ENCODE data around the gene PCBP4.

PCBP4 gene

GRCh38 chr3:51970606-51971300, 3.5 kb upstream of the PCBP4 start:
- DNase-seq = no peak

- no peak for DNase-seq
Measured at GRCh38 chr3:51969841-51970240, 2.6 kb upstream of the PCBP4 start.

DNA sequence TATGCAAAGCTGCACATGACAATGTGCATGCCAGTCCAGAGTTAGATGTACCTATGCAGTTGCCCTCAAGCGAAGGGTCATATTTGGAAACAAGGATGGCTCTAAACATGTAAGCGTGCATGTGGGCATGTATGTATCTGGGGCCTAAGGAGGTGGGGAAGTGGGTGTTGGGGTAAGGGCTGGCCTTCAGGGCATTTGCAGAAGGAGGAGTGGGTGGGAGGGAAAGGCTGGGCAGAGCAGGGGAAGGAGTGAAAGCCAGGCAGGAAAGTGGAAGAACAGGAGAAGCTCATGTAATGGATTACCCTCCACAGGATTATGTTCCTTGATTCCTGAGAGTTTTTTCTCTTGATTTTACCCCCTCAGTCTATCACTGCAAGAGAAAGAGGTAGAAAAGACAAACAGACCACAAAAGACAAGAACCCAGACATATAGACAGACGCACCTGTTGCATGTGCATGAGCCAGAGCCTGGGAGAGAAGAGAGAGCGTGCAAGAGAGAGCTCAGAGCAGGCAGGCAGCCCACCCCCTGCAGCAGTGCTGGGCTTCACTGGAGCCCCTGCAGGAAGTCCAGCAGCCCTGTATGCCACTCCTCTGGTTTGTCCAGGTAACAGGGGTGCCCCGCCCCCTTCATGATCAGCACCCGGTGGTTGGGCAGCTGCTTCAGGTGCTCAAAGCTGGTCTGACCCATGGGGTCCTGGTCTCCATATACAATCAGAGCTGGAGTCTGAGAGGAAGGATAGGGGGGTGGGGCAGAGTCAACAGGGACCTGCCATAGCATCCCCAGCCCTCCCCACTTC, 1.8 kb upstream of the PCBP4 start:
- no peak for DNase-seq

GRCh38 chr3:51968170-51968775, 1.0 kb upstream of the PCBP4 start:
- peak; percentile 12 for DNase-seq

DNA sequence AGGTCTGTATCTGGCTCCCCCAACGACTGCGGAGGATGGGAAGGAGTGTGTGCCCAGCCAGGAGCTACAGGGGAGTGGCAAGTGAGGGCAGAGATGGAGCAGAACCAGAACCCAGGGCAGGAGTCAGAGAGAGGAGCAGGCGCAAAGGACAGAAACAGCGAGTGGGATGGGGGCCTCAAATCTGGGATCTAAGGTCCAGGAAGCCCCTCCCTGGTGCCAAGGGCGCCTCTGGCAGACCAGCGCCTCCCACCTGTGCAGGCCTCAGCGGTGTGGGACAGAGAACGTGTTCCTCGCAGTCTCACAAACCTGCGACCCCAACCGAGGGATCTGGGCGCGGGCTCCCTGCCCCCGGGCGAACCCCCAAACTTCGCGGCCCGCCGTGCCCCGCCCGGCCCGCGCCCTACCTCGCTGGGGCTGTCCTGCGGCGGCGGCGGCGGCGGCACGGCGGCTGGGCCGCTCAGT, 301 bp downstream of the PCBP4 start:
- no peak for DNase-seq

DNA sequence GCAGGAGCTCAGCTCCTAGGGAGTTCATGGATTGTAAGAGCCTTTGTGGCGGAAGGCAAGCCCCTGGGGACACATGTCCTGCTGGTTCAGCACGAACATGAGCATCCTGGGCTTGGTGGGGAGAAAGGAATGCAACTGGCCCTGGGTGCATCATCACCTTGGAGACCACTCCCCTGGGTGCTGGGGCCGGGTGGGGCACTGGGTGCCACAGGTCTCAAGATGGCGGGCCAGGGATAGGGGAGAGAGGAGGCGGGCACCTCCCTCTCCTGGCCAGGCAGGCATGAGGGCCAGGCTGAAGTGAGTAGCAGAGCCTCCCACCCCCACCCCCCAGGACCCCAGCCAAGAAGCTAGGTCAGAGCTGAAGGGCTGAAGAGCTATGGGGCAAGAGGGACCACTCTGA, 768 bp downstream of the PCBP4 start:
- DNase-seq = peak; percentile 42

DNA sequence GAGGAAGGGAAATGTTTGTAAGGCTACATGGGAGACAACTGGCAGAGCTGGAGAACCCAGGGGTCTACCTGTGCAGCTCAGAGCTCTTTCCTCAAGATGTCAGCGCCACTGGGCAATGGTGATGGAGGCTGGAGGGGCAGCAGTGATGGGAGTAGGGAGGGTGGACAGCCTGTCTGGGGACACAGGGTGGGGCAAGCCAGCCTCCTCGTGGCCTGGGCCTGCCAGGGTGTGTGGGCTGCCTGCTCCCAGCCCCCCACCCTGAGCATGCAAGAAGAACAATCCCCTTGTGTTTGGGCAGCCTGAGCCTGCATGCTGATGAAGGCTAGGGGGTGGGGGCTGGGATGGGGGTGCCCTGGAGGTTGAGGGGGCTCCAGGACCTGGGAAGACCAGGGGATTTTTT, 1.2 kb downstream of the PCBP4 start:
- DNase-seq = no peak

DNA sequence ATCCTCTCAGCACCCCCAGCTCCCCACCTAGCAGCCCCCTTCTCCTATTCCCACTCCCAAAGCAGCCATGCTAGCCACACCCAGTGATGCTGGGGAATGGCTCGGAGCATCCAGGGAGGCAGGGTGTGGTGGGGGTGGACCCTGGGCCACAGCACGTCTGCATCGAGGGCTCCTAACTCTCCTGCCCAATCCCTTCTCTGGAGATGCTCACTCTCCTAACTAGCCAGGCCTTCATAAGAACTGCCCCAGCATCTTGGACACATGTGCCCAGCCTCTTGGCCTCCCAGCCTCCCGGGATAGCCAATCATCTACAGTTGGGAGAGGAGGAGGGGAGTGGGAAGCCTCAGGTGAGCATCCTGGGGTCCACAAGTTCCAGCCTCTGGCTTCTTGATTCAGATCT, 2.7 kb downstream of the PCBP4 start:
- DNase-seq = no peak

DNA sequence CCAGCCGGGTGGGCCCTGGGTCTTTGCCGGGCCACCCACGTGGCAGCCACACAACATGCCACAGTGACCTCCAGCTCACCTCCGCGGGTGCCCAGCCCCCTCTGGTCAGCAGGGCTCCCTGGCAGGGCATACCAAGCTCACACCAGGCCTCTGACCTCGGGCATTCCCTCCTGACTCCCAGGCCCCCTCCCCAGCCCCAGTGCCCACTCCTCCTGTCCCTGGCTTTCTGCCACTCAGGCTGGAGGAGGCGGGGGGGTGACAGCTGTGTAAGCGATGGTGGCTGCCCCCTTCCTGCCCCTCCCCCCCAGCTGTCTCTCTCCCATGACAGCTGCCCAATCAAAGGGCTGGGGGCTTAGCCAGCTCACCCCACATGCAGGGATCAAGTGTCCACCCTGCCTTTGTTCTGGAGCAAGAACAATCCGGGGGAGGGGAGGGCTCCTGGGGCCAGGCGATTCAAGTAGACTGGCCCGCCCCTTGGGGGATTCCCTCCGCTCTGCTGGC, 3.3 kb downstream of the PCBP4 start:
- no peak for DNase-seq

DNA sequence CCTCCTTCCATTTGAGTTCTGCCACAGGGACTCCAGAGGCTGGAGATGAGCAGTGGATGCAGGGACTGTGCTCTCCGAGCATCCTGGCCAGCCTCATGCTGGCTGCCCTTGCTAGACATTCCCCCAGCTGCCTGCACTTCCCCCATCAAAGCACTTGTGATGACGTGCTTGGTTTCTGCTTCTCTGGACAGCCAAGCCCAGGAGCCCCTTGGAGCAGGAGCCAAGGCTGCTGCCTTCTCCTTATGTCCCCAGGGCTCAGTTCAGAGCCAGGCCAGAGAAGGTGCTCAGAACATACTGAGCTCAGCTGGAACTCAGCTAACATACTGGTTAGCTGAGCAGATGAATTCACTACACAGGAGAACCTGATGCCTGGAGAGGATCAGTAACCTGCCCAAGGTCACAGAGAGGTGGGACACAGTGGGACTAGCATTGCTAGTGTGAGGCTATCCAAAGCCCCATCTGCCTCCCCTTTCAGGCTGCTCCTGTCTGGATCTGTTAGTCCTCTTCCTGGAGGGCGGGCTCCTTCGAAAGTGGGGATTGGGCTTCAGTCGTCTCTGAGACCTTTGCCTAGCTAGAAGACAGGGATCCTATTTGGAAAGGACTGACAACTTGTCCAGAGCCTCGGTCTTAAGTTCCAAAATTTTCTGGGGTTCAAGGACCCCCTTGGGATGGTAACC, 4.3 kb downstream of the PCBP4 start:
- no peak for DNase-seq

DNA sequence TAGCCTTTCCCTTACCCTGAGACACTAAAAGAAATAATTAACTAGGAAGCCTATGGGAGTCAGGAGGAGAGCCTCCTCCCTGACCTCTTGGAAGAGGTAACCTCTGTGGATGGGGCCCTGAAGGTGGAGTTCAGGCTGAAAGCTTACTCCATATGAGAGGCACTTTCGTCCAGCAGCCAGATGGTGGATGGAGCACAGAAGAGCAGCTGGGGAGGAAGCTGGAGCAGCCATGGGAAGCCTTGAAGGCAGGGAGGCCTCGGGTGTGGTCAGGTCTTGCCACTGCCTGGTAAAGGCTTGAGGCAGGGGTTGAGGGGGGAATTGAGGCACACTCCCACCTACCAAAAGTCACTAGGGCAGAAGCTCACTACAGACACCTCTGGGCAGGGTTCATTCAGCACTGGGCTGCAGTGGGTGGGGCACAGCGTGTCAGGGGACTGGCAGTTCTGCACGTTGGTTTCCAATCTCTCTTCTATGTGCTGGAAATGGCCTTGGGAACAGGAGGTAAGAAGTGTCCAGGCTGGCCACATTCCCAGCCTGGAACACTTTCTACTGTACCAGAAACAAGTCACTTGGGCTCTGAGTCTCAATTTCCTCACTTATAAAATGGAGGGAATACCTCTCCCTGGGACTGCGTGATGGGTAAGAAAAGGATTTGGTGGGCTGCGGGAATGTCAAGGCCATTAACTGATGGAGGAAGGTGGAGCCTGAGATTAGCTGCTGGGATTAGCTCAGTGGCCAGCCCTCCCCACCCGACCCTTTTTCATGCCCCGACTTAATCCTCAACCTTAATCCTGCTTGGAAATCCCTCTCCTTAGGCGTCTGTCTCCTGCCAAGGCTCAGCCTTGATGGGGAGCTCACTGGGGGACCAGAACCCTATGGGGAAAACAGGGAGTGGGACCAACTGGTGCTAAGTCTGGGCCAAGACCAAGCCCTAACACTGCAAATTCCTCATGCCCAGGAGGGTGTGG, 5.4 kb downstream of the PCBP4 start:
- no peak for DNase-seq

DNA sequence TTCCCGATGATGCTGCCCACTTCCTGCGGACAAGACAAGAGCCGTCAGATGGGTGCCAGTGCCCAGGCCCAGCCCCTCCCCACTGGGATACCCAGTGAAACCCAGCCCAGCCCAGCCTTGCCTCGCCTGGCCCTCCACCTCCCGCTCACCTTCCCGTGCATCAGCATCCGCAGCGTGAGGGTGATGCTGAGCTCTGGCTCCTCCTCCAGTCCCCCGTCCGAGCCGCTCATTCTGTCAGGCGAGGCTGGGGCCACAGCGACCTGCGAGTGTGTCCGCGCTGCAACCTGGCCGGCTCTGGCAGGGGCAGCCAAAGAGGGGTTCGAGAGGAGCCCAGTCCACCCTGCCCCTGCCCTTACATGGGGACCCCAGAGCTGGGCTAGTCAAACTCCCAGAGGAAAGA, 6.2 kb downstream of the PCBP4 start:
- no peak for DNase-seq

DNA sequence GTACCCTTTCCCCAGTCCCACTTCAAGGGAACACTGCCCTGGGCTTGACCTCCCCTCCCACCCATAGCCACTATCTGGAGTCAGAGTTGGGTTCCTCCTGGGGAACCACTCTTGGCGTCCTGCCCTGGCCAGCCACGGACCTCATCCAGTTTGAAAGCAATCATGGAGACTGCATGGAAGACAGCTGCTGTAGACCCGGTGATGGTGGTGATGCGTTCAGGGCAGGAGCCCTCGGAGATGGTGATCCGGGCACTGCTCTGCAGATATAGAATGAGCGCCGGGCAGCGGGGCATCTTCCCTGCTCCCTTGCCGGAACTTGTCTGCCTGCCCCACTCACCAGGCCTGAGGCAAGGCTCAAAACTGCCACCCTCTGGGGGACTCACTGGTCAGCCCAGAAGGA, 6.9 kb downstream of the PCBP4 start:
- no peak for DNase-seq

DNA sequence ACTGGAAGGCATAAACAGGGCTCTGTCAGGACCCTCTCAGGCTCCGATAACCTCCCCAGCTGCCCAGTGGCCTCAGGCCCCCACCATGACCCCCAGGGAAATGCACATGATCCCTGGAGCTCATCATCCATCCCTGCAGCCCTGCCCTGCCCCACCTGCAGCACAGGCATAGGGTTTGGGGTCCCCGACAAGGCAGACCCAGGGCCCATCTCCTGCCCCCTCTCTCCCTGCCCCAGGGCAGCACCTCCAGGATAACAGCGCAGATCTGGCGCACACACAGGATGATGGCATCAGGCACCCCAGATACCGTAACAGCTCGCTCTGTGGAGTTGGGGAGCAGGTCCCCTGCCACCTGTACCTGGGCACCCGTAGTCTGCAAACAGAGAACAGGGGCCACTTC, 7.6 kb downstream of the PCBP4 start:
- DNase-seq = no peak

DNA sequence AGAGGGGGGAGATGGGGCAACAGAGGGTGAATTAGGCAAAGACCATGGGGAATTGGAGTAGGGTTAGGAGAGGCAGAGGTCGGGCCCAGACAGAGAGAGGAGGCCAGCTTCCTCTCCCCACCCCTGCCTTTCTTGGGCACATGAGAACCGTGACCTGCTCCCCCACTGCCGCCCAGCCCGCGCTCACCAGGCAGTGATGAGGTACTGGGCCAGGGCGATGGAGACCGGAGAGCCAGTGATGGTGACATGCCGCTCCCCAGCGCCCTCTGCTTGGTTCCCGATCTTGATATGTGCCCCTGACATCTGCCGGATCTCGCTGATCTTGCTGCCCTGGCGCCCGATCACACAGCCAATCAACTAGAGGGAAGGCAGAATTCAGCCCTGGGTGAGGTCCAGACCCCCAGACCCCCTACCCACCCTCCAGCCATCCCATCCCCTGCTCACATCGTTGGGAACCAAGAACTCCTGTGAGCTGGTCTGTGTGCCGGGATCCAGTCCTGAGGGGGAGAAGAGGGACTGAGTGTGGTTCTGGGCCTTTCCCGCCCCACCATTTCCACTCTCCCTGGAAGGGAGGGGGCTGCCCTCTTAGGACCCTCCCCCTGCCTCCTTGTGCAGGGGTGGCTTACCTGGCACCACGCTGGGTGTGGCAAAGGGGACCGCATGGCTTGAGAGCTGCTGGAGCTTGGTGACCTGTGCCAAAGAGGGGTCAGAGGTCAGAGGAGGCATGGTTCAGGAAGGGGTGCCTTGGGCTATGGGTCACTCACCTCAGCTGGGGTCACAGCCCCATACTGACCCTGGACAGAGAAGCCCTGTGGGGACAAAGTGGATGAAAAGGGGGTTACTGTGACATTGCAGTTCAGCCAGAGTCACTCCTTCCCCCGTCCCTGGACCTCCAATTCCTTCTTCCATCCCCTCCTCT, 8.4 kb downstream of the PCBP4 start:
- DNase-seq = no peak

GRCh38 chr3:51957520-51958205, 9.6 kb downstream of the PCBP4 start:
- no peak for DNase-seq

- peak; percentile 51 for DNase-seq
Measured at GRCh38 chr3:51955893-51956770, 11.1 kb downstream of the PCBP4 start.

GRCh38 chr3:51955175-51955892, 11.9 kb downstream of the PCBP4 start, which contains the start of gene GPR62:
Gene GPR62, plus strand, starts transcription at chr3:51955381. Its CDS starts 272 bp downstream, at chr3:51955653.
- no peak for DNase-seq
